Testis (tissue), 3 donors: ENCODE data around the gene MAP3K4. TPM values are rescaled to one million over a fixed set of nuclear protein-coding genes. Genes with fewer than 3 reads are reported as not detected.

Experiments used
- DNase-seq: peaks from one replicate; pipeline ENCODE4 v3.0.0-alpha.2; 2019
- H3K27ac ChIP-seq, 2 donors: fragments of 200-600 bp; sonication (generic); one replicate each; pipeline ENCODE4 v1.5.1; 2019
- H3K27me3 ChIP-seq: fragments of 200-600 bp; sonication (generic); one replicate; pipeline ENCODE4 v1.5.1; 2019
- H3K36me3 ChIP-seq: fragments of 200-600 bp; sonication (generic); one replicate; pipeline ENCODE4 v1.5.1; 2017; ENCODE audit warnings: low read depth; ENCODE audit errors: missing control alignments
- H3K4me1 ChIP-seq: fragments of 200-600 bp; sonication (generic); one replicate; pipeline ENCODE4 v1.5.1; 2019
- H3K4me3 ChIP-seq, 2 donors: fragments of 200-600 bp; sonication (generic); one replicate each; pipeline ENCODE4 v1.5.1; 2017 to 2019
- H3K9me3 ChIP-seq: fragments of 200-600 bp; sonication (generic); one replicate; pipeline ENCODE4 v1.5.1; 2017
- POLR2A ChIP-seq: fragments of 450-650 bp; IDR thresholded peaks from one replicate; pipeline ENCODE4 v1.6.1; 2017; ENCODE audit warnings: antibody characterized with exemption, mild to moderate bottlenecking, moderate library complexity
- WGBS, 2 donors: methylation state at CpG; one replicate each; pipeline ENCODE4 v1.1.5; 2018; 5-methylcytosine and 5-hydroxymethylcytosine counted together
- intact Hi-C: fragments of 100-400 bp; cut with DNase I; formaldehyde crosslinking; loops from one replicate; pipeline ENCODE4 v1.15.1; 2023; ENCODE audit warnings: low total_unique reads
- polyA plus RNA-seq: library from polyadenylated mRNA; stranded (reverse); fragments of 350-450 nt; fragmentation: Illumina TruSeq; extraction: RNeasy Lipid Tissue Mini Kit (QIAGEN cat#74804); gene quantifications from one replicate; pipeline ENCODE4 v1.2.3, GENCODE V29; 2014; ENCODE audit warnings: low read depth, low replicate concordance; ENCODE audit not compliant: insufficient read depth
- total RNA-seq, 2 donors: library from RNA; depleted of rRNA; stranded (reverse); fragments of >200 nt; gene quantifications; one replicate each; pipeline ENCODE4 v1.2.3, GENCODE V29; 2016
- TF ChIP-seq, protein P1 (sequence below), 3 experiments: fragments of 450-650 bp in 2 of 3; fragments of 200-600 bp in 1 of 3; sonication (generic) in 1 of 3; IDR thresholded peaks; one replicate each; pipeline ENCODE4 v1.5.1; 2016 to 2019; ENCODE audit warnings: antibody characterized with exemption in 3 of 3, mild to moderate bottlenecking in 2 of 3, moderate library complexity in 1 of 3

Gene MAP3K4
- total and polyA plus RNA-seq, 3 donors from 2014 or later, result 45.0 to 77.7 (median 65.4) TPM

DNA sequence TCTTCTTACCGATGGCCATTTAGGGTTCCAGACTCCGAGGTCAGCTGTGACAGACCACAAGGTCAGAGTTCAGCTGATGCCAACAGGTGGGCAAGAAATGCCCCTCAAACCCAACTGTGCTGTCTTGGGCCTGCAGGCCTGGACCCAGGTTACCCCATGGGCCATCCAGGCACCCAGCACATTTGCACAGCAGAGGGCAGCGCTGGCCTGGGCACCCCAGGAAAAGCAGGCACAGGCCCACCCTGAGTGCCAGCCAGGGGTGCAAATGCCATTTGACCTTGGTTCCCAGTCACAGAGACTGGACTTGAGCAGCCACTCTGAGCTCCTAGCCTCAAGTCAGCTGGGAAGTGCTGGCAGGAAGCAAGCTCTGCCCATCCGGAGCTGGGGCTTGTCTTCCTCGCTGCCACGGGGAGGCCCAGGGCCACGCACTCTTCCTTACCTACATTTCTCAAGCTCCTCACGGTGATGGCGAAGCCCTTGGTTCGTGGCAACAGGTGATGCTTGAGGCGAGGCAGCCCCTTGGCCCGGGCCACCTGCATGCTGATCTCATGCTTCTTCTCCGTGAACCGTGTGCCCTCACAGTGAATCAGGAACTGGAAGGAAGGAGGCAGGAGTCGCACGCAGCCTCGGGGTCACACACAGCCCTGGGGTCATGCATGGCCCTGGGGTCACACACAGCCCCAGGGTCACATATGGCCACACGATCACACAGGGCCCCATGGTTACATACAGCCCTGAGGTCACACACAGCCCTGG is 161.5 kb downstream of the MAP3K4 start:
- Histone ChIP-seq H3K36me3 (no peaks in the 10 kb centered on the region), H3K27me3 (no peaks in the 10 kb centered on the region), H3K4me1 (no peaks in the 10 kb centered on the region), H3K27ac (no peak overlapping the region), H3K9me3 (no peaks in the 10 kb centered on the region), H3K4me3 (no peak overlapping the region)
- no peak for DNase-seq
- no peak for TF ChIP-seq POLR2A
- TF ChIP-seq, protein P1, sequence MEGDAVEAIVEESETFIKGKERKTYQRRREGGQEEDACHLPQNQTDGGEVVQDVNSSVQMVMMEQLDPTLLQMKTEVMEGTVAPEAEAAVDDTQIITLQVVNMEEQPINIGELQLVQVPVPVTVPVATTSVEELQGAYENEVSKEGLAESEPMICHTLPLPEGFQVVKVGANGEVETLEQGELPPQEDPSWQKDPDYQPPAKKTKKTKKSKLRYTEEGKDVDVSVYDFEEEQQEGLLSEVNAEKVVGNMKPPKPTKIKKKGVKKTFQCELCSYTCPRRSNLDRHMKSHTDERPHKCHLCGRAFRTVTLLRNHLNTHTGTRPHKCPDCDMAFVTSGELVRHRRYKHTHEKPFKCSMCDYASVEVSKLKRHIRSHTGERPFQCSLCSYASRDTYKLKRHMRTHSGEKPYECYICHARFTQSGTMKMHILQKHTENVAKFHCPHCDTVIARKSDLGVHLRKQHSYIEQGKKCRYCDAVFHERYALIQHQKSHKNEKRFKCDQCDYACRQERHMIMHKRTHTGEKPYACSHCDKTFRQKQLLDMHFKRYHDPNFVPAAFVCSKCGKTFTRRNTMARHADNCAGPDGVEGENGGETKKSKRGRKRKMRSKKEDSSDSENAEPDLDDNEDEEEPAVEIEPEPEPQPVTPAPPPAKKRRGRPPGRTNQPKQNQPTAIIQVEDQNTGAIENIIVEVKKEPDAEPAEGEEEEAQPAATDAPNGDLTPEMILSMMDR (IDR thresholded peaks at IDR 0.05), result no peak
- intact Hi-C loops, result no loop called here
- 94% methylated on average over 17 to 18 of the region's 18 CpGs for WGBS, 2 donors

DNA sequence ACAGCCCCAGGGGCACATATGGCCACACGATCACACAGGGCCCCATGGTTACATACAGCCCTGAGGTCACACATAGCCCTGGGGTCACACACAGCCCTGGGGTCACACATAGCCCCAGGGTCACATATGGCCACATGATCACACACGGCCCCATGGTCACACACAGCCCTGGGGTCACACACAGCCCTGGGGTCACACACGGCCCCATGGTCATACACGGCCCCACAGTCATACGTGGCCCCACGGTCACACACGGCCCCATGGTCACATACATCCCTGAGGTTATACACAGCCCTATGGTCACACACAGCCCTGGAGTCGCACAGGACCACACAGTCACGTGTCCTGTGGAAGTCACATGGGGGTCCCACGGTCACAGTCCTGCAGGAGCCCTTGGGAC is 162.2 kb downstream of the MAP3K4 start:
- Histone ChIP-seq H3K4me3 (no peak overlapping the region), H3K36me3 (no peaks in the 10 kb centered on the region), H3K27ac (no peak overlapping the region), H3K27me3 (no peaks in the 10 kb centered on the region), H3K9me3 (no peaks in the 10 kb centered on the region), H3K4me1 (no peaks in the 10 kb centered on the region)
- TF ChIP-seq, protein P1 (IDR thresholded peaks at IDR 0.05), result no peak
- TF ChIP-seq POLR2A, result no peak
- WGBS, 2 donors, result 95 to 96% methylated on average over 7 to 10 of the region's 10 CpGs
- intact Hi-C loops, result no loop called here
- DNase-seq, result no peak

DNA sequence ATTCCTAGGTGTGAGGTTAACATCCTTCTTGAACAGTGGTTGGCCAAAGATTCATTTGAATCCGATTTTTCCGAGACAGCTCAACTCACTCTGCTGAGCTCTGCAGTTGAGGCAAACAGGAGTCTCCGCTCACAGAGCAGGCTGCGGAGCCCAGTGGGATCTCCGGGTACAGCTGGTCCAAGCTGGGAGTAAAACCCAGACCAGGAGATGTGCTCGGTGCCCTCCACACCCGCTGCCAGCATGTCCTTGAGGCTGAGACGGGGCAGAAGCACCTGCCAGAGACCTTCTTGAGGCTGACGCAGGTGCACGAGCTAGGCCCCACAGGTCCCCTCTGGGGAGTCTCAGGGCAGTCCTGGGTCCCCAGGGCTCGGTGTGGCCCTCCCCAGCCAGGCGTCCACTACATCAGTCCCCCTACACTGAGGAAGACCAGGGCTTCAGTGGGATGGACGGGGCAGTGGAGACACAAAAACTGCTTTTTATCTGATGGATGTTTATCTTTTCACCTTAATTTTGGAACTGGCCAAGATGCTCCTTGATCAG is 163.3 kb downstream of the MAP3K4 start:
- Histone ChIP-seq H3K9me3 (no peaks in the 10 kb centered on the region), H3K36me3 (no peaks in the 10 kb centered on the region), H3K27ac (no peak overlapping the region), H3K4me3 (no peak overlapping the region), H3K27me3 (no peaks in the 10 kb centered on the region), H3K4me1 (no peaks in the 10 kb centered on the region)
- DNase-seq, result no peak
- no peak for TF ChIP-seq POLR2A
- TF ChIP-seq, protein P1 (IDR thresholded peaks at IDR 0.05), result no peak
- WGBS, 2 donors, result 92 to 96% methylated on average over 6 to 13 of the region's 13 CpGs
- intact Hi-C loops, result no loop called here

DNA sequence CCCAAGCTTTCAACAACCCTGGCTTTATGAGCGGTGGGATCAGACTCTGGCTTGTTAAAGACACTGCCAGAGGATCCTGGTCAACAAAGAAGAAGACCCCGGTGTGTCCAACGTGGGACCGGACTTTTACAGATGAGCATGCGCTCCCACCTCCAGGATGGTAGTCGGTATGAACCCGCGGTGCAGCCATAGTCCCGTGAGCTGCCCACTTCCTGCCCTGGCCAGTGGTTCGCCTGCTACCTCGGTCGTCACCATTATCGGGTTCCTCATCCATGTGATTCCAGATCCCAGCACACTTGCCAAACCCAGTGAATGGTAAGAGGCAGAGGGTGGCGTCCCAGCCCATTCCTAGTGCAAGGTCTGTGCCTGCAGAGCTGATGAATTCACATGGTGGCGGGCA is 169.6 kb downstream of the MAP3K4 start:
- no peak overlapping the region for H3K27ac ChIP-seq
- DNase-seq, result no peak
- no peaks in the 10 kb centered on the region for H3K9me3 ChIP-seq
- intact Hi-C loops, result no loop called here
- no peaks in the 10 kb centered on the region for H3K36me3 ChIP-seq
- H3K27me3 ChIP-seq, result no peaks in the 10 kb centered on the region
- H3K4me3 ChIP-seq, result no peak overlapping the region
- H3K4me1 ChIP-seq, result no peaks in the 10 kb centered on the region
- TF ChIP-seq, protein P1 (IDR thresholded peaks at IDR 0.05), result no peak
- TF ChIP-seq POLR2A, result no peak
- 97% methylated on average over 10 to 15 of the region's 15 CpGs for WGBS, 2 donors
